HEK293T (cell line): ENCODE results near the gene RASD2.

ENCODE experiments used
- ARNT ChIP-seq: fragments of 450-650 bp; IDR thresholded peaks from 2 replicates; pipeline ENCODE4 v1.6.1; 2017; ENCODE audit warnings: mild to moderate bottlenecking
- ELF4 ChIP-seq: fragments of 450-650 bp; IDR thresholded peaks from 2 replicates; pipeline ENCODE4 v1.6.1; 2017; ENCODE audit warnings: antibody characterized with exemption
- HDGF ChIP-seq: fragments of 450-650 bp; IDR thresholded peaks from 2 replicates; pipeline ENCODE4 v1.6.1; 2017; ENCODE audit warnings: antibody characterized with exemption, borderline replicate concordance
- ZNF384 ChIP-seq: fragments of 450-650 bp; IDR thresholded peaks from 2 replicates; pipeline ENCODE4 v1.6.1; 2016

DNA sequence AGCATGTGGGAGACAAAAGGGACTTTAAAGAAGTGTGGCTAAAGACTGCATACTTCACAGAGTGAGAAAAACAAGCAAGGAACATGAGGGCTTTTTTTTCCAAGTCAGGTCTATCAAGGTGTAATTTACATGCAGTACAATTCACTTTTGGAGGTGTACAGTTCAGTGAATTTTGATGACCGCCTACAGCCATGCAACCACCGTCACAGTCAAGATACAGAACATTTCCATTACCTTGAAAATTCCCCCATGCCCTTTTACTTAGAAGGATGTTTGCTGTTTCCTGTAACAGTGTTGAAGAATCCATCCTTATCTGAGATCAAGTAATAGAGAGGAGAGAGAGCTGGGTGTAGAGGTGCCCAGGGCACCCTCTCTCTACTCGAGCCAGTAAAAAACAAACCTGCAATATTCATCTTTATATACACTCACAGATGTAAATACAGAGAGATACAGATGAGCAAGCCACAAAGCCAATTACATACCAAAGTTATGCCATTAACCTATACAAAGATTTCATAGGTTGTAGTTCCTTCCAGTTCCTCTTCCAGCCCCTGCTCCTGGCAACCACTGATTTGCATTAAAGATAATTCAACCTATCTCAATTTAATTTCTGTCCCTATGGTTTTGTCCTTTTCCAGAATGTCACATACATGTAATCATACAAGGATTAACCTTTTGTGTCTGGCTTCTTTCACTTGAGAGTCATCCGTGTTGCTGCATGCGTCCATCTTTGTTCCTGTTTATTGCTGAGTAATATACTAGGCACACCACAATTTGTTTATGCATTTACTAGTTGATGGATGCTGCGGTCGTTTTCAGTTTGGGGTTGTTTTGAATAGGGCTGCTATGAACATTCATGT is 35.0 kb upstream of the RASD2 start:
- TF ChIP-seq ELF4 (no peak), ARNT (no peak), HDGF (no peak), ZNF384 (no peak)
